HepG2 (cell line): ENCODE measurements around the gene CHID1. TPM values are rescaled to one million over a fixed set of nuclear protein-coding genes. Genes with fewer than 3 reads are reported as not detected.

Experiments
- ATAC-seq: fragments of 200-7000 bp; cut with Tn5 transposase; 3 replicates; pipeline ENCODE4 v1.9.1; 2020; ENCODE audit warnings: mild to moderate bottlenecking, moderate library complexity
- BruUV-seq: library from RNA; stranded (reverse); fragments of 400-500 nt; replicated peaks from 2 replicates; lab custom pipeline; 2021; lab: Mats Ljungman, UMichigan
- CTCF ChIA-PET: fragments of 300-600 bp; formaldehyde crosslinking; extraction: SDS; loops from one replicate; lab custom pipeline; 2021; ENCODE audit warnings: low total read pairs, inconsistent platforms, low intra/inter-chr PET ratio; lab: Yijun Ruan, JAX
- POLR2A ChIA-PET: fragments of 350-600 bp; sonication (Branson Sonifier 250); formaldehyde crosslinking; loops from one replicate; lab custom pipeline; 2020; ENCODE audit warnings: antibody characterized with exemption, inconsistent platforms; lab: Yijun Ruan, JAX
- DNase-seq: peaks from one replicate; pipeline ENCODE4 v3.0.0-alpha.2; 2015; ENCODE audit warnings: low spot score
- FAIRE-seq: peaks from 3 replicates; lab custom pipeline; 2011; peaks lifted over from hg19 to GRCh38; lab: Jason Lieb, UNC
- H2AFZ ChIP-seq: one replicate; pipeline ENCODE4 v1.6.1; 2011; ENCODE audit warnings: low read length, inconsistent platforms
- H3K27ac ChIP-seq: fragments of 300-600 bp; 3 replicates; pipeline ENCODE4 v1.8.0; 2011; ENCODE audit warnings: mixed run types, mild to moderate bottlenecking, mixed read lengths, low read length, inconsistent platforms; ENCODE audit not compliant: insufficient read depth; ENCODE audit errors: extremely low read length
- H3K27me3 ChIP-seq, 2 experiments: fragments of 200-600 bp in 1 of 2; 2 replicates in 1 of 2; 3 replicates in 1 of 2; pipeline versions ENCODE4 v1.6.0 to v1.8.0; 2011; ENCODE audit warnings: low read length in 2 of 2, mild to moderate bottlenecking in 2 of 2, moderate library complexity in 2 of 2, inconsistent platforms in 1 of 2; ENCODE audit not compliant: insufficient read depth in 2 of 2, control insufficient read depth in 1 of 2
- H3K36me3 ChIP-seq, 2 experiments: fragments of 200-600 bp in 1 of 2; replicated peaks in 1 of 2; 2 replicates in 1 of 2; 3 replicates in 1 of 2; pipeline versions ENCODE4 v1.5.1 to v1.8.0; 2011; ENCODE audit warnings: low read length in 2 of 2, inconsistent platforms in 1 of 2; ENCODE audit not compliant: insufficient read depth in 2 of 2, control insufficient read depth in 1 of 2
- H3K4me1 ChIP-seq: 2 replicates; pipeline ENCODE4 v1.5.1; 2012; ENCODE audit warnings: low read length, inconsistent platforms; ENCODE audit not compliant: insufficient read depth
- H3K4me2 ChIP-seq: 2 replicates; pipeline ENCODE4 v1.6.0; 2011; ENCODE audit warnings: low read depth, low read length, inconsistent platforms
- H3K4me3 ChIP-seq, 3 experiments: fragments of 200-600 bp in 1 of 3; sonication (generic), shearing (Covaris generic) in 1 of 3; replicated peaks in 1 of 3; 2 replicates each; pipeline ENCODE4 v1.5.1; 2011 to 2016; ENCODE audit warnings: low read length in 3 of 3, inconsistent platforms in 2 of 3, low read depth in 2 of 3, mild to moderate bottlenecking in 2 of 3, control low read depth in 1 of 3, mixed read lengths in 1 of 3; ENCODE audit not compliant: insufficient read depth in 1 of 3
- H3K79me2 ChIP-seq: one replicate; pipeline ENCODE4 v1.6.1; 2011; ENCODE audit warnings: low read length, inconsistent platforms; ENCODE audit not compliant: insufficient read depth
- H3K9ac ChIP-seq: 2 replicates; pipeline ENCODE4 v1.6.0; 2011; ENCODE audit warnings: mild to moderate bottlenecking, low read depth, low read length, inconsistent platforms; ENCODE audit not compliant: insufficient read depth
- H3K9me3 ChIP-seq: 2 replicates; pipeline ENCODE4 v1.5.1; 2012; ENCODE audit warnings: mild to moderate bottlenecking, low read length
- H4K20me1 ChIP-seq: 2 replicates; pipeline ENCODE4 v1.6.0; 2011; ENCODE audit warnings: inconsistent platforms, mild to moderate bottlenecking, low read length, moderate library complexity; ENCODE audit not compliant: insufficient read depth
- CBX2 ChIP-seq, 2 experiments: fragments of 200-600 bp in 1 of 2; sonication (generic); formaldehyde crosslinking in 1 of 2; IDR thresholded peaks; 2 replicates each; pipeline versions ENCODE4 v1.7.0 to v1.8.1; 2018 to 2022; ENCODE audit warnings: low read depth in 2 of 2, low read length in 1 of 2, mild to moderate bottlenecking in 1 of 2, missing genetic modification reagents in 1 of 2
- ERF ChIP-seq: IDR thresholded peaks from 2 replicates; pipeline ENCODE4 v1.6.1; 2018; ENCODE audit warnings: missing biosample characterization, missing genetic modification reagents
- FOSL1 ChIP-seq: sonication (generic); formaldehyde crosslinking; IDR thresholded peaks from 2 replicates; pipeline ENCODE4 v1.9.0; 2021; ENCODE audit warnings: missing genetic modification reagents, borderline replicate concordance
- KLF12 ChIP-seq: sonication (generic); formaldehyde crosslinking; IDR thresholded peaks from 2 replicates; pipeline ENCODE4 v1.4.0; 2020; ENCODE audit warnings: missing genetic modification reagents, borderline replicate concordance
- POGZ ChIP-seq: sonication (generic); formaldehyde crosslinking; IDR thresholded peaks from 2 replicates; pipeline ENCODE4 v1.4.0; 2020; ENCODE audit warnings: mild to moderate bottlenecking, missing genetic modification reagents
- SOX5 ChIP-seq: IDR thresholded peaks from 2 replicates; pipeline ENCODE4 v1.6.1; 2016; ENCODE audit warnings: borderline replicate concordance
- ZC3H4 ChIP-seq: sonication (generic); formaldehyde crosslinking; IDR thresholded peaks from 2 replicates; pipeline ENCODE4 v1.4.0; 2020; ENCODE audit warnings: missing genetic modification reagents, borderline replicate concordance
- ZNF124 ChIP-seq: sonication (generic); formaldehyde crosslinking; IDR thresholded peaks from 2 replicates; pipeline ENCODE4 v1.4.0; 2020; ENCODE audit warnings: missing genetic modification reagents
- ZNF598 ChIP-seq: sonication (generic); formaldehyde crosslinking; IDR thresholded peaks from 2 replicates; pipeline ENCODE4 v1.5.1; 2020; ENCODE audit warnings: mild to moderate bottlenecking, missing genetic modification reagents, borderline replicate concordance
- ZNF605 ChIP-seq: sonication (generic); formaldehyde crosslinking; IDR thresholded peaks from 2 replicates; pipeline ENCODE4 v1.8.0; 2022; ENCODE audit warnings: mild to moderate bottlenecking, missing genetic modification reagents
- WGBS: methylation state at CpG from one replicate; pipeline ENCODE4 v1.1.6; 2017; ENCODE audit warnings: low lambda C conversion rate; 5-methylcytosine and 5-hydroxymethylcytosine counted together
- in situ Hi-C: cut with HindIII; loops from 2 replicates; pipeline ENCODE4 v1.10.0; 2017; ENCODE audit warnings: low pct_unique_long_range_greater_than_20kb; ENCODE audit not compliant: extremely low pct_ligation_motif_present
- intact Hi-C: fragments of 100-400 bp; cut with micrococcal nuclease; formaldehyde crosslinking; loops from one replicate; pipeline ENCODE4 v1.10.0; 2022; ENCODE audit not compliant: unreplicated experiment
- polyA plus RNA-seq, 8 experiments: library from polyadenylated mRNA; depleted of rRNA in 3 of 8; stranded (reverse) in 7 of 8; unstranded in 1 of 8; fragments of >200 nt; fragmentation: Illumina TruSeq in 4 of 8; extraction: Trizol in 4 of 8; gene quantifications; 2 replicates each; pipeline versions ENCODE4 v1.2.1 to v1.2.3, GENCODE V29; 2011 to 2016; ENCODE audit warnings: low read depth in 4 of 8, missing spikeins in 1 of 8, mixed read lengths in 1 of 8; ENCODE audit not compliant: insufficient read depth in 1 of 8
- total RNA-seq, 5 experiments: library from RNA; depleted of rRNA; stranded (reverse); fragments of >200 nt; fragmentation: Illumina TruSeq; extraction: Trizol; gene quantifications; 2 replicates each; pipeline ENCODE4 v1.2.3, GENCODE V29; 2016; ENCODE audit warnings: low read depth in 1 of 5
- TF ChIP-seq, protein P1 (sequence below): sonication (generic); formaldehyde crosslinking; IDR thresholded peaks from 2 replicates; pipeline ENCODE4 v1.4.0; 2020; ENCODE audit warnings: missing genetic modification reagents
- TF ChIP-seq, protein P2 (sequence below): sonication (generic); formaldehyde crosslinking; IDR thresholded peaks from 2 replicates; pipeline ENCODE4 v1.4.0; 2020; ENCODE audit warnings: missing genetic modification reagents

CHID1 gene
- total and polyA plus RNA-seq, 2 of the 13 experiments (the other 11 are each of a cell fraction or from before 2014, with no cell fraction given), result 65.1 to 93.6 TPM

DNA sequence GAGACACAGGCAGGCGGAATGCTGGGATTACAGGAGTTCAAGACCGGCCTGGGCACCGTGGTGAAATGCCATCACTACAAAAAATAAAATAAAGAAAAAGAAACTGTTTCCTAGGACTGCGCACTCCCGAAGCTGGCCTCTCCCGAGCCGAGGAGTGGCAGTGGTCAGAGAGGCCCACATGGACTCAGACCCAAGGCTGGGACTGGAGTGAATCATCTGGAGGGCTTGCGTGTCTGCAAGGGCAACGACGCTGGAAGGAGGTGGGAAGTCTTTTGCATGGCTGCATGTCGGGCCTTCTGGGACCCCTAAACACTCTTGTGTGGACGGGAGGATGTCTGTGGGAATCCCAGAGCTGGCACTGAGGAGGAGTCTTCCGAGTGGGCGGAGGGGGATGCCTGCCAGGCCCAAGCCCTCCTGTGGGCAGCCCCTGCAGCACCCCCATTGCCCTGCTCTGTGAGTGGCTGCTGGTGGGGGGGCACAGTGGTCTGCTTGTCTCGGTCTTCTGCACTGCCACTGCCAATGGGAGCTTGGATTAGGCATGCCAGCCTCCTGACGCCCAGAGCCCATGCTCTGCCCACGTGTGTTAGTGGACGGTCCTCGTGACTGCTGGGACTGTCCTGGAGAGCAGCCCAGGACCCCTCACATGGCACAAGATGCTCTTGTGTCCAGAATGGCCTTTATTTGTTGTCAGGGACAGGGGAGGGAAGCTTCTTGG is 13.2 kb upstream of the CHID1 start (continued):
- no peak for TF ChIP-seq ZNF605
- no peak for TF ChIP-seq ZNF124
- TF ChIP-seq, protein P1, sequence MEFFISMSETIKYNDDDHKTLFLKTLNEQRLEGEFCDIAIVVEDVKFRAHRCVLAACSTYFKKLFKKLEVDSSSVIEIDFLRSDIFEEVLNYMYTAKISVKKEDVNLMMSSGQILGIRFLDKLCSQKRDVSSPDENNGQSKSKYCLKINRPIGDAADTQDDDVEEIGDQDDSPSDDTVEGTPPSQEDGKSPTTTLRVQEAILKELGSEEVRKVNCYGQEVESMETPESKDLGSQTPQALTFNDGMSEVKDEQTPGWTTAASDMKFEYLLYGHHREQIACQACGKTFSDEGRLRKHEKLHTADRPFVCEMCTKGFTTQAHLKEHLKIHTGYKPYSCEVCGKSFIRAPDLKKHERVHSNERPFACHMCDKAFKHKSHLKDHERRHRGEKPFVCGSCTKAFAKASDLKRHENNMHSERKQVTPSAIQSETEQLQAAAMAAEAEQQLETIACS, result no peak

DNA sequence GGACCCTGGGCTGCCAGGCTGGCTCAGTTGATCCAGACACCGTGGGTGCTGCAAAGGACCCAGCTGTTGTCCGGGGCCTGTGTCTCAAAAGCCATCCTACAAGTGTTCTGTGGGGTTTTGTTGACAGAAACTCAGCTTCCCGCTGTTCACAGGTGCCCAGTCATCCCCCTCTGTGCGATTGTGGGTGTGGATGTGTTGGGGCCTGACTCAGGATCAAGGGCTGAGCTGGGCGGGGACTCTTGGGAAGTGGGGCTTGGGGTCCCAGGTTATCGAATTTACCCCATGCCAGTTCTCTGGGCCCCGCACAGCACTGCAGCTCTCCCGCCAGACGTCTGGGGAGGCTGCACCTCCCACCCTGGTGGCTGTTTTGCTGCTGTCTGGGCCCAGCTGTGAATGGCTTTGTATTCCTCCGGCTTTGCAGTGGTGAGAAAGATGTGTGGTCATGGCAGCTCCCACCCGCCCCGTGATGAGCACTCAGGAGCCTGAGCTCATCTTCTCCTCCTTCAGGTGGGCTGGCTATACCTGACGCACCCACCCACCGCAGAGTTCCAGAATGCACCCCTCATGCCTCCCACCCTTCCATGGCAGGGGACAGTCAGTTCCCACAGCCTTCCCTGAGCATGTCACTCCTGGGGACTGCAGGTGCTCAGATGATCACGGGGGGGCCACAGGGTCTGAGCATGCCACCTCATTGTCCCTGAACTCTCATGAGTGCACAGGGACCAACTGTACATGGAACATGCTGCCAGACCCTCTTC is 11.5 kb upstream of the CHID1 start:
- no peak for FAIRE-seq
- ChIA-PET POLR2A (interaction anchor here (1.1 to 2.1 kb wide), 5 partner anchors 11 to 84 kb away, joined by 3 to 20 read pairs (median 9); partner anchors contain the start of gene CHID1), CTCF (no interaction called here)
- Histone ChIP-seq H3K79me2 (peaks cover 9% of the 10 kb centered on the region), H3K9ac (peak overlapping the region; percentile 46), H3K27ac (peak overlapping the region; percentile 23), H3K4me2 (peak overlapping the region; percentile 96), H3K36me3 (no peaks in the 10 kb centered on the region; a peak in 1 of 5 replicates), H2AFZ (peak overlapping the region; percentile 17), H3K4me3 (peak overlapping the region; percentile 40 to 65 (median 43)), H3K4me1 (peaks cover 66% of the 10 kb centered on the region), H3K27me3 (no peaks in the 10 kb centered on the region), H4K20me1 (no peaks in the 10 kb centered on the region; the same call in 1 of the 2 replicates), H3K9me3 (no peaks in the 10 kb centered on the region)
- ATAC-seq, result peak; percentile 47
- intact Hi-C loops, result loop anchor here (1.0 kb wide), 1 partner anchor 37 kb away; no protein-coding TSS in a partner anchor
- 0% methylated on average over 4 of the region's 15 CpGs for WGBS
- in situ Hi-C loops, result no loop called here
- DNase-seq, result no peak
- no TSS peak for BruUV-seq
- TF ChIP-seq KLF12 (CRISPR knock-in tag) (no peak), ZC3H4 (CRISPR knock-in tag) (no peak), CBX2 (IDR thresholded peaks at IDR 0.05; ENCODE audit: low read depth, low read length) (no peak), CBX2 (CRISPR knock-in tag; IDR thresholded peaks at IDR 0.05; ENCODE audit: low read depth) (no peak), ZNF598 (no peak), SOX5 (CRISPR knock-in tag) (peak; percentile 19; the same call in 1 of the 2 replicates), FOSL1 (CRISPR knock-in tag) (no peak), ERF (CRISPR knock-in tag) (no peak), POGZ (CRISPR knock-in tag) (no peak)
- TF ChIP-seq, protein P2, sequence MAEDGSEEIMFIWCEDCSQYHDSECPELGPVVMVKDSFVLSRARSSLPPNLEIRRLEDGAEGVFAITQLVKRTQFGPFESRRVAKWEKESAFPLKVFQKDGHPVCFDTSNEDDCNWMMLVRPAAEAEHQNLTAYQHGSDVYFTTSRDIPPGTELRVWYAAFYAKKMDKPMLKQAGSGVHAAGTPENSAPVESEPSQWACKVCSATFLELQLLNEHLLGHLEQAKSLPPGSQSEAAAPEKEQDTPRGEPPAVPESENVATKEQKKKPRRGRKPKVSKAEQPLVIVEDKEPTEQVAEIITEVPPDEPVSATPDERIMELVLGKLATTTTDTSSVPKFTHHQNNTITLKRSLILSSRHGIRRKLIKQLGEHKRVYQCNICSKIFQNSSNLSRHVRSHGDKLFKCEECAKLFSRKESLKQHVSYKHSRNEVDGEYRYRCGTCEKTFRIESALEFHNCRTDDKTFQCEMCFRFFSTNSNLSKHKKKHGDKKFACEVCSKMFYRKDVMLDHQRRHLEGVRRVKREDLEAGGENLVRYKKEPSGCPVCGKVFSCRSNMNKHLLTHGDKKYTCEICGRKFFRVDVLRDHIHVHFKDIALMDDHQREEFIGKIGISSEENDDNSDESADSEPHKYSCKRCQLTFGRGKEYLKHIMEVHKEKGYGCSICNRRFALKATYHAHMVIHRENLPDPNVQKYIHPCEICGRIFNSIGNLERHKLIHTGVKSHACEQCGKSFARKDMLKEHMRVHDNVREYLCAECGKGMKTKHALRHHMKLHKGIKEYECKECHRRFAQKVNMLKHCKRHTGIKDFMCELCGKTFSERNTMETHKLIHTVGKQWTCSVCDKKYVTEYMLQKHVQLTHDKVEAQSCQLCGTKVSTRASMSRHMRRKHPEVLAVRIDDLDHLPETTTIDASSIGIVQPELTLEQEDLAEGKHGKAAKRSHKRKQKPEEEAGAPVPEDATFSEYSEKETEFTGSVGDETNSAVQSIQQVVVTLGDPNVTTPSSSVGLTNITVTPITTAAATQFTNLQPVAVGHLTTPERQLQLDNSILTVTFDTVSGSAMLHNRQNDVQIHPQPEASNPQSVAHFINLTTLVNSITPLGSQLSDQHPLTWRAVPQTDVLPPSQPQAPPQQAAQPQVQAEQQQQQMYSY (CRISPR knock-in tag), result no peak
